Ovary (tissue), 9 donors: ENCODE data around the gene KCNG2. TPM values are rescaled to one million over a fixed set of nuclear protein-coding genes. Genes with fewer than 3 reads are reported as not detected.

Experiments
- DNase-seq, 5 donors: peaks; one replicate each; pipeline ENCODE4 v3.0.0-alpha.2; 2019 to 2020
- H3K27ac ChIP-seq, 2 donors: fragments of 200-600 bp; one replicate each; pipeline versions ENCODE4 v1.5.1 to v1.8.0; 2019 to 2022
- H3K27me3 ChIP-seq: fragments of 200-600 bp; one replicate; pipeline ENCODE4 v1.8.0; 2022
- H3K36me3 ChIP-seq: fragments of 200-600 bp; sonication (generic); one replicate; pipeline ENCODE4 v1.5.1; 2019
- H3K4me1 ChIP-seq: one replicate; pipeline ENCODE4 v1.8.1; 2013; ENCODE audit warnings: mild to moderate bottlenecking, moderate library complexity; ENCODE audit not compliant: insufficient read depth
- H3K4me3 ChIP-seq: fragments of 200-600 bp; sonication (generic); one replicate; pipeline ENCODE4 v1.5.1; 2017
- H3K9me3 ChIP-seq, 2 donors: fragments of 200-600 bp in 1 of 2; sonication (generic) in 1 of 2; one replicate each; pipeline versions ENCODE4 v1.5.1 to v1.8.1; 2013 to 2019; ENCODE audit warnings: mild to moderate bottlenecking in 1 of 2, moderate library complexity in 1 of 2
- EP300 ChIP-seq: sonication (generic); formaldehyde crosslinking; IDR thresholded peaks from one replicate; pipeline ENCODE4 v1.6.1; 2017; ENCODE audit warnings: antibody characterized with exemption
- POLR2A ChIP-seq: fragments of 450-650 bp; IDR thresholded peaks from one replicate; pipeline ENCODE4 v1.6.1; 2017; ENCODE audit warnings: antibody characterized with exemption, mild to moderate bottlenecking, moderate library complexity
- WGBS, 3 donors: extraction: QIAGEN DNeasy Blood & Tissue Kit in 1 of 3; methylation state at CpG; one replicate each; pipeline versions ENCODE4 v1.1.5 to v1.1.7; 2013 to 2017; 5-methylcytosine and 5-hydroxymethylcytosine counted together
- intact Hi-C, 4 donors: fragments of 100-400 bp; cut with DNase I; formaldehyde crosslinking; loops; one replicate each; pipeline versions ENCODE4 v1.11.0 to v1.15.1; 2022 to 2023
- polyA plus RNA-seq, 2 donors: library from polyadenylated mRNA; stranded (reverse); fragments of 200-250 nt in 1 of 2; fragments of 350-450 nt in 1 of 2; fragmentation: Illumina TruSeq in 1 of 2; extraction: RNeasy Lipid Tissue Mini Kit (QIAGEN cat#74804) in 1 of 2; gene quantifications; one replicate each; pipeline ENCODE4 v1.2.3, GENCODE V29; 2013 to 2014
- total RNA-seq, 7 donors: library from RNA; depleted of rRNA in 2 of 7; stranded (reverse); fragments of >200 nt in 2 of 7; fragmentation: NEBNext Ultra II Directional in 3 of 7; extraction: Animal tissue kit (Norgen Biotek cat#: 25700) in 3 of 7; gene quantifications; one replicate each; pipeline versions ENCODE4 v1.1.0 to v1.2.4, GENCODE V29; 2016 to 2023
- TF ChIP-seq, protein P1 (sequence below), 3 donors: fragments of 450-650 bp in 2 of 3; fragments of 200-600 bp in 1 of 3; IDR thresholded peaks; one replicate each; pipeline versions ENCODE4 v1.5.1 to v1.8.0; 2016 to 2022; ENCODE audit warnings: antibody characterized with exemption in 3 of 3, mild to moderate bottlenecking in 1 of 3
- donor health status: DM: no; HTN: no; CAD: no; lungs with moderate emphysema.
- donor health status: DM: no; HTN: no; CAD: no.
- donor health status: Bipolar disorder and iron deficiency.
- donor health status: DM: yes; HTN: yes; CAD: no.
- donor health status: DM: no; HTN: no; CAD: no.
- donor health status: DM: yes; HTN: yes; CAD: no.

KCNG2 gene
- total and polyA plus RNA-seq, 9 donors = 0.10 to 0.80 (median 0.21) TPM; not detected in 3

DNA sequence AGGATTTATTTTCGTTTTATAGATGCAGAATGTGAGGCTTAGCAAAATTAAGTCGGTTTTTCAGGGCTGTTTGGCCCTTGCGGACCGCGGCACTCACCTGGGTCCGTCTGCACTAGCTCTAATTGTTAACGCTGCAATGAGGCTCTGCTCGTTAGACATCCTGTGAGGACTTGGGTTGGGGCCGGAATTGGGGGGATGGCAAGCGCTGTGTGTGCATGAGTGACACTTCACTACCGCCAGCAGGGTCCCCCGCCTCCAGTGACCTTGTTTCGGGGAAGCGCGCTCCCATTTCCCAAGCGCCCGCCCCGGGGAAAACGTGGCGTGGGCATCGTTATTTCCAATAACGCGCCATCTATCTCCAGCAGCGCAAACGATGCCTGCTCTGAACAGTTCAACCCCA, 54.2 kb downstream of the KCNG2 start:
- no peak for TF ChIP-seq EP300
- 75 to 79% (median 77%) methylated on average over 25 of the region's 25 CpGs for WGBS, 3 donors
- H3K27ac ChIP-seq = no peak overlapping the region
- H3K4me3 ChIP-seq = no peak overlapping the region
- no peaks in the 10 kb centered on the region for H3K36me3 ChIP-seq
- no peaks in the 10 kb centered on the region for H3K4me1 ChIP-seq
- no peak for DNase-seq
- no peaks in the 10 kb centered on the region for H3K27me3 ChIP-seq
- intact Hi-C loops = loop anchor here in 1 of 4 donors (10.0 kb wide), 1 partner anchor 487 kb away; no protein-coding TSS in a partner anchor
- H3K9me3 ChIP-seq = no peaks in the 10 kb centered on the region

DNA sequence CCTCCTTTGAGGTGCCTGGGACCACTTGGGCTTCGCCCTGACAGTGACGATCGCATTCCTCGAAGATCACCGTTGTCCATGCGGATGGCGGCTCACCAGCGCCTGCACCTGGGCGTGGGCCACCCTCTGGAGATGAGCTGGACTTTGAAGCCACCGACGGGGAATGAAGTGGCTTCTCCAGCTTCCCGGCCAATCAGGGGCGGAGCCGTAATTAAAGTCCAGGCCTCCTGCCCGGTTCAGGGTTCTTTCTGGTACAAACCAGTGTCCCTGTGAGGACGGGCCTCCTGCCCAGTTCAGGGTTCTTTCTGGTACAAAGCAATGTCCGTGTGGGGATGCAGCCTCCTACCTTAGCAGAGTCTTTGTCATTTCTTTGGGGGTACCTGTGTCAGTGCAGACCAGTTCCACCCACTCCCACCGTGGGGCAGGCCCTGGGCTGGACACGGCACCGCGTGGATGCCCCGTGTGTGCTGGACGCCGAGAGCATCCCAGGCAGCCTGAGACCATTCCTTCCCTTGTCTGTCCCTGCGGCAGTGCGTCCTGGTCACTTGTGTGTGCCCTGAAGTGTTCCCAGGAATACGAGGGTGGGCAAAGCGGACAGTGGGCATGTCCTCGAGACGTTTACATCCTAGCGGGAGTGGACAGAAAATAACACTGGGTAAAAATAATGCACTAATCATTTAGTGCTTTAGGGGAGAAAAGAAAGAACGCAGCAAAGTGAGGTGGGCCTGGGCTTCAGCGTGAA, 55.0 kb downstream of the KCNG2 start:
- no peak overlapping the region for H3K27ac ChIP-seq
- intact Hi-C loops = loop anchor here in 1 of 4 donors (10.0 kb wide), 1 partner anchor 488 kb away; no protein-coding TSS in a partner anchor
- DNase-seq = peak in 1 of 5 donors; percentile 6
- TF ChIP-seq, protein P1, sequence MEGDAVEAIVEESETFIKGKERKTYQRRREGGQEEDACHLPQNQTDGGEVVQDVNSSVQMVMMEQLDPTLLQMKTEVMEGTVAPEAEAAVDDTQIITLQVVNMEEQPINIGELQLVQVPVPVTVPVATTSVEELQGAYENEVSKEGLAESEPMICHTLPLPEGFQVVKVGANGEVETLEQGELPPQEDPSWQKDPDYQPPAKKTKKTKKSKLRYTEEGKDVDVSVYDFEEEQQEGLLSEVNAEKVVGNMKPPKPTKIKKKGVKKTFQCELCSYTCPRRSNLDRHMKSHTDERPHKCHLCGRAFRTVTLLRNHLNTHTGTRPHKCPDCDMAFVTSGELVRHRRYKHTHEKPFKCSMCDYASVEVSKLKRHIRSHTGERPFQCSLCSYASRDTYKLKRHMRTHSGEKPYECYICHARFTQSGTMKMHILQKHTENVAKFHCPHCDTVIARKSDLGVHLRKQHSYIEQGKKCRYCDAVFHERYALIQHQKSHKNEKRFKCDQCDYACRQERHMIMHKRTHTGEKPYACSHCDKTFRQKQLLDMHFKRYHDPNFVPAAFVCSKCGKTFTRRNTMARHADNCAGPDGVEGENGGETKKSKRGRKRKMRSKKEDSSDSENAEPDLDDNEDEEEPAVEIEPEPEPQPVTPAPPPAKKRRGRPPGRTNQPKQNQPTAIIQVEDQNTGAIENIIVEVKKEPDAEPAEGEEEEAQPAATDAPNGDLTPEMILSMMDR (IDR thresholded peaks at IDR 0.05) = no peak
- TF ChIP-seq EP300 (no peak), POLR2A (no peak)
- no peaks in the 10 kb centered on the region for H3K4me1 ChIP-seq
- no peak overlapping the region for H3K4me3 ChIP-seq
- H3K27me3 ChIP-seq = no peaks in the 10 kb centered on the region
- H3K9me3 ChIP-seq = no peaks in the 10 kb centered on the region
- H3K36me3 ChIP-seq = no peaks in the 10 kb centered on the region
- WGBS, 3 donors = 87 to 90% (median 88%) methylated on average over 33 of the region's 33 CpGs

DNA sequence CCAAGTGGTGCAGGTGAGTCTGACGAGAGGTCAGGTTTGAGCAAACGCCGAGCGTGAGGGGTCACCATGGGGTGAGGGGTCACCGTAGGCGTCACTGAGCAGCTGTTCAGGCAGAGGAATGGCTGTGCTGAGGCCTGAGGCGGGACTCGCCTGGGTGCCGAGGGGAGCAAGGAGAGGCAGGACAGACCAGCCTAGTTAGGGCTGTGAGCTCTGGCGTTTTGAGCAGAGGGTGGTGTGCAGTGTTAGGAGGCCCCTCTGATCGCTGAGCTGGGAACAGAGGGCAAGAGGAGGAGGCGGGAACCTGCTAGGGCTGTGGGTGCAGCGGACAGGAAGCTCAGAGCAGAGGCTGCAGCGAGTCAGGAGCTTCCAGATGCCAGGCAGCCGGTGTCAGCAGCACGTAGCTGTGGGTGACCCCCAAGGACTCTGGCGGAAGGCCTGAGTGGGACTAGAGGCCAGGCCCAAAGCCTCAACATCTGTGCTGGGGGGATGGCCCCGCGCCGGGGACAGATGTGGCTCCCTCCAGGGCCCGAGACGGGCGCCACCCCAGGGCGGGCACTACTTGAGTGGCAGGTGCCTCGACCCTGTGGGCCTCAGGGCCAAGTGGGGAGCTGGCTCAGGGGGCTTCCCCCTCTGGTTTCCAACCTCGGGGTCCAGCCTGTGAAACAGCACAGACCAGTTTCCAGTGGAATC, 55.7 kb downstream of the KCNG2 start:
- TF ChIP-seq, protein P1 (IDR thresholded peaks at IDR 0.05) = no peak
- TF ChIP-seq POLR2A = no peak
- TF ChIP-seq EP300 = no peak
- H3K27ac ChIP-seq = no peak overlapping the region
- no peak for DNase-seq
- H3K9me3 ChIP-seq = no peaks in the 10 kb centered on the region
- H3K27me3 ChIP-seq = no peaks in the 10 kb centered on the region
- no peak overlapping the region for H3K4me3 ChIP-seq
- 73 to 77% (median 76%) methylated on average over 21 to 25 of the region's 26 CpGs for WGBS, 3 donors
- intact Hi-C loops = loop anchor here in 1 of 4 donors (10.0 kb wide), 1 partner anchor 489 kb away; no protein-coding TSS in a partner anchor
- no peaks in the 10 kb centered on the region for H3K36me3 ChIP-seq
- no peaks in the 10 kb centered on the region for H3K4me1 ChIP-seq

DNA sequence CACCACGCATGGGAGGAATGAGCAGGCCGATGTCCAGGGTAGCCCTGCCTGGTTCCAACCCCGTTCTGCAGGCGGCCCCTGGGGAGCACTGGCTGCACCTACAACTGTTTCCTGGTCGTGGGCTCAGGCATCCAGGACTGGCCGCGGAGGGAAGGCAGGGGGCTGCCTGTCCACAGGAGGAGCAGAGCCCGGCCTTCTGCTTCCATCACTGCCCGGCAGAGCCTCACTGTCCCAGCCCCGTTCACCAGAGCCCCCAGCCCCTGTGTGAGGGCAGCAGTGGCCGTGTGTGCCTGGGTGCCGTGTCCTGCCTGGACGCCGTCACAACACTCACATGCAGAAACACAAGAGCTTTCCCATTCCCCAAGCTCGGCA, 56.2 kb downstream of the KCNG2 start:
- intact Hi-C loops = loop anchor here in 1 of 4 donors (10.0 kb wide), 1 partner anchor 489 kb away; no protein-coding TSS in a partner anchor
- Histone ChIP-seq H3K9me3 (no peaks in the 10 kb centered on the region), H3K4me1 (no peaks in the 10 kb centered on the region), H3K27ac (no peak overlapping the region), H3K4me3 (no peak overlapping the region), H3K36me3 (no peaks in the 10 kb centered on the region), H3K27me3 (no peaks in the 10 kb centered on the region)
- DNase-seq = peak in 1 of 5 donors; percentile 8
- WGBS, 3 donors = 83 to 91% (median 88%) methylated on average over 13 to 15 of the region's 15 CpGs
- TF ChIP-seq POLR2A (no peak), EP300 (no peak)
- TF ChIP-seq, protein P1 (IDR thresholded peaks at IDR 0.05) = no peak
